HG02885 (cell line): ENCODE measurements around the gene IGFN1.

Experiments used
- ATAC-seq: cut with Tn5 transposase; IDR thresholded peaks from one replicate; pipeline ENCODE4 v1.9.1; 2021; ENCODE audit warnings: mild to moderate bottlenecking; ENCODE audit not compliant: unreplicated experiment, poor library complexity

IGFN1 gene

GRCh38 chr1:201215531-201216357, 25.1 kb downstream of the IGFN1 start:
- ATAC-seq, result no peak

- ATAC-seq, result no peak
These were observed 25.9 kb downstream of the IGFN1 start for GRCh38 chr1:201216395-201217085.

DNA sequence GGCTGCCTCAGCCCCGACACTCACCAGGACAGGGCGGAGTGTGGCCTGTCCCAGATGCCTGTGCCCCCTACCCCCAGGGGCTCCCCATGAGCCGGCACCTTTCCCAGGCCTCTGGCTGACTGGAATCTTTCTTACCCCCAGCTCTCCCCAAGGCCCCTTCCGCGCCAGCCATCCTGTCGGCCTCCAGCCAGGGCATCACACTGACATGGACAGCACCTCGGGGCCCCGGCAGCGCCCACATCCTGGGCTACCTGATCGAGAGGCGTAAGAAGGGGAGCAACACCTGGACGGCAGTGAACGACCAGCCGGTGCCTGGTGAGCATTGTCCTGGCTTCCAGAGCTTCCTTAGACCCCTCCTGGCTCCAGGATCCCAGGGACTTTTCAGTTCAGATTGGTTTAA, 26.5 kb downstream of the IGFN1 start:
- ATAC-seq, result no peak

DNA sequence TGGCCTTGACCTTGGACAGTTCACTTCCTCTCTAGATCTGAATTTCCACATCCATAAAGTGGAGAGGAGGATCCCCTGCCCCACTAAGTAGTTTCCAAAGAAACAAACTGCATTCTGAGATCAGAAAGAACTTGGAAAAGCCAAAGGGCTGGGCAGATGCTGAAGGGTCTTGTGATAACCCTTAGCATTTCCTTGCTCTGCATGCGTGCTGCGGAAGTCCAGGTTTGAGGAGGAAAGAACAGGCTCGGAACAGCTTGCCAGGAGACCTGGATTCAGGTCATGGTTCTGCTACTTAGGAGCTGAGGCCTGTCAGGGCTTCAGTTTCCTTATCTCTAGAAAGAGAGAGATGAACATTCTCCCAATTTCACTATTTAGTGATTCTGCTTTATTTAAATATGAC, 27.2 kb downstream of the IGFN1 start:
- no peak for ATAC-seq

DNA sequence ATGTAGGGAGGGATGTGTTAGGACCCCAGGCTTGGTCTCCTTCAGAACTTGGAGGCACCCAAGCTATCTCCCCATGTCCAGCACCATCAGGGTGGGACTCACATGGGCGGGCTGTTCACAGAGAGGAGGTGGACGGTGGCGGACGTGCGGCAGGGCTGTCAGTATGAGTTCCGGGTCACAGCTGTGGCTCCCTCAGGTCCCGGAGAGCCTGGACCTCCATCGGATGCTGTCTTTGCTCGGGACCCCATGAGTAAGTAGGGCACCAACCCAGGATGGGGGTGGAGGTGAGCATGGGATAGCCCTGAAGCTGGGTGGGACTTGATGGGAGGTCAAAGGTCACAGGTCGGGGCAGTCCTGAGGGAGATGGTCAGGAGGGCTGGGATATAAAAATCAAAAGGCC, 27.8 kb downstream of the IGFN1 start:
- no peak for ATAC-seq

DNA sequence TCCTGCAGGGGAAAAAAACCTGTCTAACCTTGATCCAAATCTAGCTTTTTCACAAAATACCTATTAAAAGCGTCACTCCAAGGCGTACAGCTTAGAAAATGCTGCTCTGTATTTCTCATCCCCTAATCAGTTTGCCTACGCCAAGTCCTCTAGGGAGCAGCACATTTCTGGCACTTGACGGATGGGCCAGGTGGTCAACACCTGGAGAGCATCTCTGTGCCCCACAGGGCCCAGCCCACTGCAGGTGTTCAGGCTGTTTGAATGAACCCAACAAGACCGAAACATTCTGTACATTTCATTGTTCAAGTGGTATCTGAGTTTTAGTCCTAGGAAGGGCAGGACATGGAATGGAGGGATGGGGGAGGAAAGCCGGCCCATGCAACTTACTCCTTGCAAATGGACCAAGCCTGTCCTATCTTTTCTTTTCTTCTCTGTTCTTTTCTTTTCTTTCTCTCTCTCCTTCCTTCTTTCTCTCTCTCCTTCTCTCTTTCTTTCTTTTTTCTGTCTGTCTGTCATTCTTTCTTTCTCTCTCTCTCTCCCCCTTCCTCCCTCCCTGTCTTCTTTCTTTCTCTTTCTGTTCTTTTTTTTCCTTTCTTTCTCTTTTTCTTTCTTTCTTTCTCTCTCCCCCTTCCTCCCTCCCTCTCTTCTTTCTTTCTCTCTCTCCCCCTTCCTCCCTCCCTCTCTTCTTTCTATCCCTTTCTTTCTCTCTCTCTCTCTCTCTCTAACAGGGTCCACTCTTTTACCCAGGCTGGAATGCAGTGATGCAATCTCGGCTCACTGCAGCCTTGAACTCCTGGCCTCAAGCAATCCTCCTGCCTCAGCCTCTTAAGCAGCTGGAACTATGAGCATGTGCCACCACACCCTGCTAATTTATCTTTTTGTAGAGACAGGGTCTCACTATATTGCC, 29.1 kb downstream of the IGFN1 start:
- ATAC-seq, result no peak

DNA sequence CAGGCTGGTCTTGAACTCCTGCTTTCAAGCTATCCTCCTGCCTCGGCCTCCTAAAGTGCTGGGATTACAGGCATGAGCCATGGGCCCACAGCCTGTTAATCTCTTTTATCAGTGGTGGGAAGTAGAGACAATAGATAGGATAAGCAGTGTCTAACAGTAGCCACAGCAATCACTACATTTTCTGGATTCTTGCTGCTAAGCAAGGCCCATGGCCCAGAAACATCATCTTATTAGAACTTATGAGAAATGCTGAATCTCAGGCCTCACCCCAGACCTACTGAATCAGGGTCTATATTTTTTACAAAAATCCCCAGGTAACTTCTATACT, 29.7 kb downstream of the IGFN1 start:
- no peak for ATAC-seq

DNA sequence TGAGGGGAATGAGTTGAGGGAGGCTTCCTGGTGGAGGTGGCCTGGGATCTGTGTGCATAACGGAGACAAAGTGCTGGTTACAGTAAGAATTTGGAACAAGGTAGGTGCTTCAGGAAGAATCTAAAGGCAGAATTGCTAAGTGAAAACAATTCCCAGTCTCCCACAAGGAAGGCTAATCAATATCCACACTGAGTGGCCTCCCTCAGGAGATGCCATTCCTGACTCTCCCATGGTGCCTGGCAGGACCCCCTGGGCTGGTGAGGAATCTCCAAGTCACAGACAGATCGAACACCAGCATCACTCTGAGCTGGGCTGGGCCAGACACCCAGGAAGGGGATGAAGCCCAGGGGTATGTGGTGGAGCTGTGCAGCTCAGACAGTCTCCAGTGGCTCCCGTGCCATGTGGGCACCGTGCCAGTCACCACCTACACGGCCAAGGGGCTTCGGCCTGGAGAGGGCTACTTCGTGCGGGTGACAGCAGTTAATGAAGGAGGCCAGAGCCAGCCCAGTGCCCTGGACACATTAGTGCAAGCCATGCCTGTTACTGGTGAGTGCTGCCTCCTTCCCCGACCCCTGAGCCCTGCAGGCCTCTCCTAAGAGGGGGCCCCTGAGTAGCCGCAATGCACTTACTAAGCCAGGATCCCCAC, 30.7 kb downstream of the IGFN1 start:
- no peak for ATAC-seq

DNA sequence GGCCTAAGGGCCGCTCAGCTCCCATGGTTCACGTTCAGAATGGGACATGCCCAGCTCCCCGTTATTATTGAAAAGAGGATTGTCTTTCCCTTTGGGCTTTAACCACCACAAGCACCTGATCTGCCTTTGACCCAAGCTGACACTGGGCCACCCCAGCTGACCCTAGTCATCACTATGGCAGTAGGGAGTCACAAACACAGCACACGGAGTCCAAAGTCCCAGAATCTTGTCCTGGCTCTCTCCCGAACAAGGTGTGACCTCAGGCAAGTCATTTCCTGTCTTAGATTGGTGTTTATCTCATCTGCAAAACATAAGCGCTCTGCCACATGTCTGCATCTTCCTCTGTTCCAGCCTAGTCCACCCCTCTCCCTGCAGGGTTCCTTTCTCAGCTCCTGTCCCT, 31.5 kb downstream of the IGFN1 start:
- no peak for ATAC-seq

- ATAC-seq, result no peak
These were observed 33.4 kb downstream of the IGFN1 start for GRCh38 chr1:201223852-201224665.

DNA sequence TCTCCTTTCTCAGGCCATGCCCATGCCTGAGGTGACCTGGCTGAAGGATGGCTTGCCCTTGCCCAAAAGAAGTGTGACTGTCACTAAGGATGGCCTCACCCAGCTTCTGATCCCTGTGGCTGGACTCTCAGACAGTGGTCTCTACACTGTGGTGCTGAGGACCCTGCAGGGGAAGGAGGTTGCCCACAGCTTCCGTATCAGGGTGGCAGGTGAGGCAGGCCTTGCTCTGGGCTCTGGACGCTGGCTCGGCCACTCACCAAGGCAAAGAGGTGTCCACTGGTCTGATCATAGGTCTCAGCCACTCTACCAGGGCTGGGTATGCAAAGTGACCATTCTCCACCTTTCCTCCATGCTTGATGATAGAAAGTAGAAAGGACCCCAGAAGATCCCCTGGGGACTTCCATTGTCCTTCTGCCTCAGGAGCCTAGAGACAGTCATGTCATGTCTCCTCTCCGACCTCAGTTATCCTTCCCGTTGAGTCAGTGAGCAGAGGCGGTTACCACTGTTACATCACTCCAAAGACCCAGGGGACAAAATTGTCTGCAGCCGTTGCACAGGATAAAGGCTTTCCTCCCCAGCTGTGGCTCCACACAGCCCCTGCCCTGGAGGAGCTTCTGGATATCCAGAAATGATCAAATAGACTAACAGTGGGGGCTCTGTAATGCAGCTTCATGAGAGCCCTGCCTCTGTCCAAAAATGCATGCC, 34.2 kb downstream of the IGFN1 start:
- no peak for ATAC-seq

DNA sequence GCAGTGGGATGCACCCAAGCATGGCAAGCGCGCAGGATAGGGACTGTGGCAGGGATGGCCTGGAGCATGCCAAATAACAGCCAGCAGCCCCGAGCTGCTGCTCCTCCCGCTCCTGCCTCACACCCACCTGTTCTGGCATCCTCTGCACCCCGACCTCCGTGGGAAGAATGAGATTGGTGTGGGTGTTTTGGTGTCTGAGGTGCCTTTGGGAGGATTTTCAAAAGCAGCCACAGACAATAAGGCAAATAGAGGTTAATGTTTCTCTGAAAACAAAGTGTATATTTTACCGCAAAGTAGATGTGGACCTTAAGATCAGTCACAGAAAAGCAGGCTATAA, 35.5 kb downstream of the IGFN1 start:
- ATAC-seq, result no peak

DNA sequence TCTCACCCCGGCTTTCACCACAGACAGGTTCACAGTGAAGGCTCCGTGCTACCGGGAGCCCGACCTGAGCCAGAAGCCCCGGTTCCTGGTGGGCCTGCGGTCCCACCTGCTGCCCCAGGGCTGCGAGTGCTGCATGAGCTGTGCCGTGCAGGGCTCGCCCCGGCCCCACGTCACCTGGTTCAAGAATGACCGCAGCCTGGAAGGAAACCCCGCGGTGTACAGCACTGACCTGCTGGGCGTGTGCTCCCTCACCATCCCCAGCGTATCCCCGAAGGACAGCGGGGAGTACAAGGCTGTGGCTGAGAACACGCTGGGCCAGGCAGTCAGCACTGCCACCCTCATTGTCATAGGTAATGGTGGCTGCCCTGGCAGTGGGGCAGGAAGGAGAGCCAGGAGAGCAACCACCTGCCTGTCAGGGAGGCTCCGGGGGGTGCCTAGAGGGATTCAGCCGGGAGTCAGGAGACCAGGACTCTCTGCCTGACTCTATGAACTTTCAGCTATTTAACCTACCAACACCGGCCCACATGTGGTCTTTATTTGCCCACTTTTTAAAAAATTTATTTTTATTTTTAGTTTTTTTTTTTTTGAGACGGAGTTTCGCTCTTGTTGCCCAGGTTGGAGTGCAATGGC, 36.4 kb downstream of the IGFN1 start:
- no peak for ATAC-seq

- ATAC-seq, result no peak
These were observed 37.7 kb downstream of the IGFN1 start for GRCh38 chr1:201228011-201228983.

GRCh38 chr1:201229095-201229494, 38.5 kb downstream of the IGFN1 start:
- ATAC-seq, result no peak

- no peak for ATAC-seq
These were observed 39.4 kb downstream of the IGFN1 start for GRCh38 chr1:201229771-201230635.

GRCh38 chr1:201230676-201231075, 40.1 kb downstream of the IGFN1 start:
- no peak for ATAC-seq
